PC-9 (cell line): ENCODE measurements around the gene NAE1. TPM values are rescaled to one million over a fixed set of nuclear protein-coding genes. Genes with fewer than 3 reads are reported as not detected.
"Not testable (repeated sequence)": the region's sequence is repeated elsewhere in the genome, so short reads cannot be mapped to it uniquely, and the experiment has no call there.

Source experiments
- BruUV-seq: library from RNA; stranded (reverse); fragments of 400-500 nt; replicated peaks from 2 replicates; lab custom pipeline; 2021; lab: Mats Ljungman, UMichigan
- CTCF ChIA-PET: fragments of 300-600 bp; sonication (Branson Sonifier 250); formaldehyde crosslinking; loops from one replicate; lab custom pipeline; 2022; ENCODE audit warnings: antibody characterized with exemption; lab: Charles Lee
- POLR2A ChIA-PET: fragments of 300-600 bp; sonication (Branson Sonifier 250); formaldehyde crosslinking; loops from one replicate; lab custom pipeline; 2022; ENCODE audit warnings: antibody characterized with exemption; ENCODE audit not compliant: unreplicated experiment; lab: Charles Lee
- DNase-seq, 2 experiments: peaks; one replicate each; pipeline versions ENCODE4 v3.0.0 to v3.0.0-alpha.2; 2015 to 2022; ENCODE audit warnings: mixed read lengths in 1 of 2
- H2AFZ ChIP-seq: fragments of 200-600 bp; sonication (generic); 2 replicates; pipeline ENCODE4 v1.8.1; 2017; ENCODE audit warnings: antibody characterized with exemption
- H3F3A ChIP-seq: fragments of 200-600 bp; sonication (generic); 2 replicates; pipeline ENCODE4 v1.8.1; 2017; ENCODE audit warnings: antibody characterized with exemption, mild to moderate bottlenecking, low read depth; ENCODE audit not compliant: insufficient read depth
- H3K27ac ChIP-seq: fragments of 200-600 bp; sonication (generic); 2 replicates; pipeline ENCODE4 v1.6.1; 2016; ENCODE audit warnings: mixed run types
- H3K27me3 ChIP-seq: fragments of 200-600 bp; sonication (generic); 2 replicates; pipeline ENCODE4 v1.6.1; 2016; ENCODE audit warnings: low read depth, mixed run types; ENCODE audit not compliant: insufficient read depth
- H3K36me3 ChIP-seq: fragments of 200-600 bp; sonication (generic); 2 replicates; pipeline ENCODE4 v1.6.1; 2016; ENCODE audit warnings: low read depth, mixed run types
- H3K4me1 ChIP-seq: fragments of 200-600 bp; sonication (generic); replicated peaks from 2 replicates; pipeline ENCODE4 v1.6.1; 2016; ENCODE audit warnings: mixed run types; ENCODE audit not compliant: insufficient read depth
- H3K4me2 ChIP-seq: fragments of 200-600 bp; sonication (generic); 2 replicates; pipeline ENCODE4 v1.6.1; 2017; ENCODE audit warnings: mixed run types
- H3K4me3 ChIP-seq: fragments of 200-600 bp; sonication (generic); 2 replicates; pipeline ENCODE4 v1.6.1; 2016; ENCODE audit warnings: mixed run types
- H3K79me2 ChIP-seq: fragments of 200-600 bp; sonication (generic); 2 replicates; pipeline ENCODE4 v1.6.1; 2017; ENCODE audit warnings: low read depth, mixed run types
- H3K9me2 ChIP-seq: fragments of 200-600 bp; sonication (generic); 2 replicates; pipeline ENCODE4 v1.8.1; 2017; ENCODE audit warnings: mild to moderate bottlenecking; ENCODE audit not compliant: insufficient read depth
- H3K9me3 ChIP-seq: fragments of 200-600 bp; sonication (generic); 2 replicates; pipeline ENCODE4 v1.8.1; 2016; ENCODE audit warnings: low read depth; ENCODE audit not compliant: insufficient read depth
- H4K20me1 ChIP-seq: fragments of 200-600 bp; sonication (generic); 2 replicates; pipeline ENCODE4 v1.8.1; 2017; ENCODE audit not compliant: insufficient read depth
- CTCF ChIP-seq: fragments of 200-600 bp; sonication (generic); conservative IDR thresholded peaks from 2 replicates; pipeline ENCODE4 v1.6.1; 2017; ENCODE audit warnings: mixed run types, antibody characterized with exemption, mild to moderate bottlenecking, moderate library complexity
- EZH2 ChIP-seq: fragments of 200-600 bp; sonication (generic); IDR thresholded peaks from 2 replicates; pipeline ENCODE4 v1.8.0; 2017; ENCODE audit warnings: antibody characterized with exemption, low read depth
- intact Hi-C: fragments of 100-400 bp; cut with micrococcal nuclease; formaldehyde crosslinking; loops from one replicate; pipeline ENCODE4 v1.10.0; 2022; ENCODE audit not compliant: unreplicated experiment
- total RNA-seq: library from RNA; stranded (reverse); gene quantifications from 2 replicates; pipeline ENCODE4 v1.2.3, GENCODE V29; 2021

The NAE1 gene
- total RNA-seq, 1 experiment from 2014 or later, result 72.7 TPM

DNA sequence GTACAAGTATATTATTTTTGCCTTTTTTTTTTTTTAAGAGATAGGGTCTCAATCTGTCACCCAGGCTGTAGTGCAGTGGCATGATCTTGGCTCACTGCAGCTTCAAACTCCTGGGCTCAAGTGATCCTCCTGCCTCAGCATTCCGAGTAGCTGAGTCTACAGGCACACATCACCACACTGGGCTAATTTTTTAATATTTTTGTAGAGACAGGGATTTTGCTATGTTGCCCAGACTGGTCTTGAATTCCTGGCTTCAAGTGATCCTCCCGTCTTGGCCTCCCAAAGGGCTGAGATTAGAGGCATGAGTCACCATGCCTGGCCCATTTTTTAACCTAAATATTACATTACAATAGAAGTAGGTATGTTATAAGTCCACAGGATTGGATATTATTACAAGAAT is 32.6 kb downstream of the NAE1 start:
- H3K36me3 ChIP-seq, result 0 out of 2 replicates have a peak, but pooled peaks cover 4% of the 10 kb centered on the region
- no peaks in the 10 kb centered on the region for H3K9me3 ChIP-seq
- no peak overlapping the region for H3K4me2 ChIP-seq
- H3K79me2 ChIP-seq, result no peaks in the 10 kb centered on the region
- no peaks in the 10 kb centered on the region for H3K27me3 ChIP-seq
- no TSS peak for BruUV-seq
- H3K4me1 ChIP-seq, result no peaks in the 10 kb centered on the region
- H3K4me3 ChIP-seq, result no peak overlapping the region
- no peaks in the 10 kb centered on the region for H4K20me1 ChIP-seq
- H2AFZ ChIP-seq, result no peak overlapping the region
- peaks cover 5% of the 10 kb centered on the region; the same call in 1 of the 2 replicates for H3F3A ChIP-seq
- no peak for DNase-seq
- no peak overlapping the region for H3K27ac ChIP-seq
- ChIA-PET POLR2A (no interaction called here), CTCF (no interaction called here)
- no peak for TF ChIP-seq EZH2
- TF ChIP-seq CTCF, result no peak
- intact Hi-C loops, result no loop called here
- no peaks in the 10 kb centered on the region for H3K9me2 ChIP-seq

GRCh38 chr16:66793984-66794383 is 36.8 kb downstream of the NAE1 start:
- H3K27me3 ChIP-seq, H3F3A ChIP-seq, H3K79me2 ChIP-seq, H3K27ac ChIP-seq, H3K4me3 ChIP-seq, H3K9me2 ChIP-seq, H3K36me3 ChIP-seq, DNase-seq, H2AFZ ChIP-seq, H3K4me2 ChIP-seq, H3K4me1 ChIP-seq, intact Hi-C loops, CTCF ChIA-PET, H3K9me3 ChIP-seq, BruUV-seq, H4K20me1 ChIP-seq: not testable (repeated sequence)
- POLR2A ChIA-PET, result interaction anchor here (0.7 kb wide), 1 partner anchor 389 kb away, joined by 4 read pairs; no protein-coding TSS in a partner anchor

DNA sequence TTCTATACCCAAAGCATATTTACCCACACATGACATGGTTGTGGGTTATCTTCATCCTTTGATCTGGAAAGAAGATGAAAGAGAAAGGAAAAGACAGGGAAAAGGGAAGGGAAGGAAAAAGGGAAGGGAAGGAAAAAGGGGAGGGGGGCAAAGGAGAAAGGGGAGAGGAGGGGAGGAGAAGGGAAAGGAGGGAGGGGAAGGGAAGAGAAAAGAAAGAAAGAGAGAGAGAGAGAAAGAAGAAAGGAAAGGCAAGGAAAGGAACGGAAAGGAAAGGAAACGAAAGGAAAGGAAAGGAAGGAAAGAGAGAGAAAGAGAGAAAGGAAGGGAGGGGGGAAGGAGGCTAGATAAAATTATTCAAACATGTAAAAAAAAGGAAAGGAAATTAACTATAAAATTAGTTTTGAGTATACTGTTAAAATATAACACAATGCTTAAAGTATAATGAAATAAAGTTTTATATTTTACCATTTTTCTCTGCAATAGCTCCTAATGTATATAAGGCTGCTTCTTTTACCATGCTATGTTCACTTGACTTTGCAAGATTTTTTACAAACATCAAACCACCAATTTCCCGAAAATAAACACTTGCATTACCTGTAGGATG is 40.5 kb downstream of the NAE1 start:
- Histone ChIP-seq H2AFZ (no peak overlapping the region), H3K27me3 (no peaks in the 10 kb centered on the region)
- BruUV-seq, result no TSS peak

More for the DNA sequence above, 40.5 kb downstream of the NAE1 start:
- DNase-seq, result no peak
- Histone ChIP-seq H3F3A (no peaks in the 10 kb centered on the region), H3K4me3 (no peak overlapping the region), H3K4me2 (no peak overlapping the region), H3K79me2 (no peaks in the 10 kb centered on the region), H3K27ac (no peak overlapping the region), H3K9me2 (no peaks in the 10 kb centered on the region), H3K4me1 (no peaks in the 10 kb centered on the region), H3K36me3 (no peaks in the 10 kb centered on the region), H3K9me3 (no peaks in the 10 kb centered on the region), H4K20me1 (no peaks in the 10 kb centered on the region)
- ChIA-PET CTCF (no interaction called here), POLR2A (no interaction called here)
- intact Hi-C loops, result no loop called here
- no peak for TF ChIP-seq EZH2
- TF ChIP-seq CTCF, result no peak
